ENCODE data around the gene SLC24A5.

The SLC24A5 gene

DNA sequence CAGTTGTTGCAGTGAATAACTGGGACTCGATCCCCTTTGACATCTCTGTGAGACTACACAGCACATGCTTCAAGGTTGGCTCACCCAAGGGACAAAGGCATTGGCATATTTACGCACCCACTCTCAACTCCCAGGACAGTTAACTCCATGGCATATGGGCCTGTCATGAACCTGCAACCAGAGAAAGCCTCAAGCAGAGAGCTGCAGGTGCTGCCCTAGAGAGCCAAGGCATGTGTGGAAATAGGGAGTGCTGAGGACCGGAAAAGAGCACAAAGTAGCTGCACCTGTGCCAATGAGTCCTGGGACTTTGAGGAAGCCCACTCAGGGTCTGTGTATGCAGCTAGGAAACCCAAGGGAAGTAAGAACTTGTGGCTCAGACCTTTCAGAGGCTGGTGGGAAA, 32.9 kb upstream of the SLC24A5 start:
- no peak overlapping the region for H2AFZ ChIP-seq (ENCODE audit: low read length)
- no peak for TF ChIP-seq EZH2 (optimal IDR thresholded peaks at IDR 0.05; ENCODE audit: low read depth, low read length)
- TF ChIP-seq, protein P1, sequence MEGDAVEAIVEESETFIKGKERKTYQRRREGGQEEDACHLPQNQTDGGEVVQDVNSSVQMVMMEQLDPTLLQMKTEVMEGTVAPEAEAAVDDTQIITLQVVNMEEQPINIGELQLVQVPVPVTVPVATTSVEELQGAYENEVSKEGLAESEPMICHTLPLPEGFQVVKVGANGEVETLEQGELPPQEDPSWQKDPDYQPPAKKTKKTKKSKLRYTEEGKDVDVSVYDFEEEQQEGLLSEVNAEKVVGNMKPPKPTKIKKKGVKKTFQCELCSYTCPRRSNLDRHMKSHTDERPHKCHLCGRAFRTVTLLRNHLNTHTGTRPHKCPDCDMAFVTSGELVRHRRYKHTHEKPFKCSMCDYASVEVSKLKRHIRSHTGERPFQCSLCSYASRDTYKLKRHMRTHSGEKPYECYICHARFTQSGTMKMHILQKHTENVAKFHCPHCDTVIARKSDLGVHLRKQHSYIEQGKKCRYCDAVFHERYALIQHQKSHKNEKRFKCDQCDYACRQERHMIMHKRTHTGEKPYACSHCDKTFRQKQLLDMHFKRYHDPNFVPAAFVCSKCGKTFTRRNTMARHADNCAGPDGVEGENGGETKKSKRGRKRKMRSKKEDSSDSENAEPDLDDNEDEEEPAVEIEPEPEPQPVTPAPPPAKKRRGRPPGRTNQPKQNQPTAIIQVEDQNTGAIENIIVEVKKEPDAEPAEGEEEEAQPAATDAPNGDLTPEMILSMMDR (IDR thresholded peaks at IDR 0.05; ENCODE audit: low read length), result no peak
- TF ChIP-seq EZH2phosphoT487 (IDR thresholded peaks at IDR 0.05; ENCODE audit: low read length), result no peak
- H3K4me3 ChIP-seq (ENCODE audit: low read length), result no peak overlapping the region
- H3F3A ChIP-seq (ENCODE audit: insufficient read depth, low read length), result no peaks in the 10 kb centered on the region
- no peaks in the 10 kb centered on the region for H3K9me2 ChIP-seq (replicated peaks; ENCODE audit: insufficient read depth, low read length)
- no peaks in the 10 kb centered on the region for H3K9me3 ChIP-seq (replicated peaks; ENCODE audit: insufficient read depth, low read length)
- no peak overlapping the region for H3K9ac ChIP-seq (ENCODE audit: low read length)
- H3K27ac ChIP-seq (ENCODE audit: low read length), result no peak overlapping the region
- no peaks in the 10 kb centered on the region for H3K4me1 ChIP-seq (ENCODE audit: low read length)
- H3K4me2 ChIP-seq (ENCODE audit: low read depth, low read length), result no peak overlapping the region
- H3K27me3 ChIP-seq (replicated peaks; ENCODE audit: insufficient read depth, low read length), result no peaks in the 10 kb centered on the region
- no peak for DNase-seq
- H3K79me2 ChIP-seq (ENCODE audit: low read length), result no peaks in the 10 kb centered on the region
- no peaks in the 10 kb centered on the region for H3K36me3 ChIP-seq (replicated peaks; ENCODE audit: insufficient read depth, low read length)
- no peaks in the 10 kb centered on the region for H4K20me1 ChIP-seq (ENCODE audit: insufficient read depth, low read length)

DNA sequence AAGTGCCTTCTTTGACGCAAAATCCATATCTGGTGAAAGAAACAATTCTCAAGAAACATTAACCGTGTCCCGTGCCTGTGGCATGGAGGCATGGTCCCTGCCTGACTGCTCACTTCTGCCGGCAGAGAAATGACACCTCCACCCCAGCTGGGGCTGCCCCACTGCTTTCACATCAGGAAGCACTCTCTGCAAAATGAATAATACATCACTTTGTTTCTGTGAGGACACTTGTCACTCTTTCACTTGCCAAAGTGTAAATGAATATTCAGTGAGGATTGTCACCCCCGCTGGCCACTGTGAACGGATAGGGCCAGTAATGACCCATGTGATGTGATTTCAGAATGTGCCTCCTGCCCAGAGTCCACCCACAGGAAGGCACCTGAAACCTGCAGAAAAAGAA, 31.1 kb upstream of the SLC24A5 start:
- TF ChIP-seq EZH2 (optimal IDR thresholded peaks at IDR 0.05; ENCODE audit: low read depth, low read length), result no peak
- TF ChIP-seq, protein P1 (IDR thresholded peaks at IDR 0.05; ENCODE audit: low read length), result no peak
- no peak for TF ChIP-seq EZH2phosphoT487 (IDR thresholded peaks at IDR 0.05; ENCODE audit: low read length)
- H3F3A ChIP-seq (ENCODE audit: insufficient read depth, low read length), result no peaks in the 10 kb centered on the region
- no peaks in the 10 kb centered on the region for H4K20me1 ChIP-seq (ENCODE audit: insufficient read depth, low read length)
- H3K4me3 ChIP-seq (ENCODE audit: low read length), result no peak overlapping the region
- no peak overlapping the region for H3K27ac ChIP-seq (ENCODE audit: low read length)
- no peaks in the 10 kb centered on the region for H3K9me3 ChIP-seq (replicated peaks; ENCODE audit: insufficient read depth, low read length)
- H3K36me3 ChIP-seq (replicated peaks; ENCODE audit: insufficient read depth, low read length), result no peaks in the 10 kb centered on the region
- H3K27me3 ChIP-seq (replicated peaks; ENCODE audit: insufficient read depth, low read length), result no peaks in the 10 kb centered on the region
- H3K4me2 ChIP-seq (ENCODE audit: low read depth, low read length), result no peak overlapping the region
- no peaks in the 10 kb centered on the region for H3K4me1 ChIP-seq (ENCODE audit: low read length)
- no peak overlapping the region for H3K9ac ChIP-seq (ENCODE audit: low read length)
- no peak for DNase-seq
- H3K79me2 ChIP-seq (ENCODE audit: low read length), result no peaks in the 10 kb centered on the region
- no peaks in the 10 kb centered on the region for H3K9me2 ChIP-seq (replicated peaks; ENCODE audit: insufficient read depth, low read length)
- no peak overlapping the region for H2AFZ ChIP-seq (ENCODE audit: low read length)

DNA sequence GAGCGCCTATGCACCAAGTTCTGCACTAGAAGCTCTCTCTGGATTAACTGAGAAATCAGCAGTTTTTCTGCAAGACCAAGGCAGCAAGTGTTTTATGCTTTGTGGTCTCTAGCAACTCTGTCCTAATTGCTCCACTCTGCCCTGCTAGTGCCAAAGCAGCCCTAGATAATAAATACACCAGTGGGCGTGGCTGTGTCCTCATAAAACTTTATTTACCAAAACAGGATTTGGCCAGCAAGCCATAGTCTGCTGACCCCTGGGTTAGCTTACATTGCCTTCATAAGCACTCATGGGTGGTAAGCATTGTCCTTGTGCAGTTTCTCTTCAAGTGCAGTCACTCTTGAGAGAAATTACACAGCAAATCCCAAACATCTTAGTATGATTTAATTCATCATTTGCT, 30.7 kb upstream of the SLC24A5 start:
- Histone ChIP-seq H3K4me1 (ENCODE audit: low read length) (no peaks in the 10 kb centered on the region), H2AFZ (ENCODE audit: low read length) (no peak overlapping the region), H3K4me3 (ENCODE audit: low read length) (no peak overlapping the region), H3K4me2 (ENCODE audit: low read depth, low read length) (no peak overlapping the region), H3K27me3 (replicated peaks; ENCODE audit: insufficient read depth, low read length) (no peaks in the 10 kb centered on the region), H3K27ac (ENCODE audit: low read length) (no peak overlapping the region), H3K9me3 (replicated peaks; ENCODE audit: insufficient read depth, low read length) (no peaks in the 10 kb centered on the region), H3K9ac (ENCODE audit: low read length) (no peak overlapping the region), H3K9me2 (replicated peaks; ENCODE audit: insufficient read depth, low read length) (no peaks in the 10 kb centered on the region), H4K20me1 (ENCODE audit: insufficient read depth, low read length) (no peaks in the 10 kb centered on the region), H3K36me3 (replicated peaks; ENCODE audit: insufficient read depth, low read length) (no peaks in the 10 kb centered on the region), H3F3A (ENCODE audit: insufficient read depth, low read length) (no peaks in the 10 kb centered on the region), H3K79me2 (ENCODE audit: low read length) (no peaks in the 10 kb centered on the region)
- TF ChIP-seq EZH2phosphoT487 (IDR thresholded peaks at IDR 0.05; ENCODE audit: low read length), result no peak
- no peak for TF ChIP-seq EZH2 (optimal IDR thresholded peaks at IDR 0.05; ENCODE audit: low read depth, low read length)
- TF ChIP-seq, protein P1 (IDR thresholded peaks at IDR 0.05; ENCODE audit: low read length), result no peak
- DNase-seq, result no peak
